Astrocyte (in vitro differentiated cells and primary cell): ENCODE results near the gene FKBP7.

Source experiments
- EZH2 ChIP-seq: IDR thresholded peaks from 2 replicates; pipeline ENCODE4 v1.6.1; 2012; ENCODE audit warnings: mild to moderate bottlenecking, low read length, inconsistent platforms; ENCODE audit not compliant: insufficient read depth
- TF ChIP-seq, protein P1 (sequence below): IDR thresholded peaks from 2 replicates; pipeline ENCODE4 v1.5.1; 2011; ENCODE audit warnings: low read depth, mild to moderate bottlenecking, inconsistent platforms, low read length, moderate library complexity; ENCODE audit not compliant: insufficient read depth

DNA sequence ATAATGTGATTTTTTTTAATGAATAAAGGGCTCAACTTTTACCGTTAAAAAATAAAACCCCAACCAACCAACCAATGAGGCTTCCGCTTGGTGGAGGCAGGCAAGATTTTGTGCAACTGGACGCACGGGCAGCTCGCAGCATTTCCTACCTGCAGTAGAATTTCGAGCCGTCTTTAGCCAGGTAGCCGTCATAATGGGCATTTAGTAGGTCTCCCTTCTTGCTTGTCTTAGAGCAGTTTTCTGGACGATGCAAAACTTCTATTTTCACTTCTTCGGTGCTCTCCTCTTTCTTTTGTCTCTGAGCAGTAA, 316 bp downstream of the FKBP7 start:
- TF ChIP-seq, protein P1, sequence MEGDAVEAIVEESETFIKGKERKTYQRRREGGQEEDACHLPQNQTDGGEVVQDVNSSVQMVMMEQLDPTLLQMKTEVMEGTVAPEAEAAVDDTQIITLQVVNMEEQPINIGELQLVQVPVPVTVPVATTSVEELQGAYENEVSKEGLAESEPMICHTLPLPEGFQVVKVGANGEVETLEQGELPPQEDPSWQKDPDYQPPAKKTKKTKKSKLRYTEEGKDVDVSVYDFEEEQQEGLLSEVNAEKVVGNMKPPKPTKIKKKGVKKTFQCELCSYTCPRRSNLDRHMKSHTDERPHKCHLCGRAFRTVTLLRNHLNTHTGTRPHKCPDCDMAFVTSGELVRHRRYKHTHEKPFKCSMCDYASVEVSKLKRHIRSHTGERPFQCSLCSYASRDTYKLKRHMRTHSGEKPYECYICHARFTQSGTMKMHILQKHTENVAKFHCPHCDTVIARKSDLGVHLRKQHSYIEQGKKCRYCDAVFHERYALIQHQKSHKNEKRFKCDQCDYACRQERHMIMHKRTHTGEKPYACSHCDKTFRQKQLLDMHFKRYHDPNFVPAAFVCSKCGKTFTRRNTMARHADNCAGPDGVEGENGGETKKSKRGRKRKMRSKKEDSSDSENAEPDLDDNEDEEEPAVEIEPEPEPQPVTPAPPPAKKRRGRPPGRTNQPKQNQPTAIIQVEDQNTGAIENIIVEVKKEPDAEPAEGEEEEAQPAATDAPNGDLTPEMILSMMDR: no peak
- no peak for TF ChIP-seq EZH2
